ENCODE data around the gene FBXO47.

The FBXO47 gene

DNA sequence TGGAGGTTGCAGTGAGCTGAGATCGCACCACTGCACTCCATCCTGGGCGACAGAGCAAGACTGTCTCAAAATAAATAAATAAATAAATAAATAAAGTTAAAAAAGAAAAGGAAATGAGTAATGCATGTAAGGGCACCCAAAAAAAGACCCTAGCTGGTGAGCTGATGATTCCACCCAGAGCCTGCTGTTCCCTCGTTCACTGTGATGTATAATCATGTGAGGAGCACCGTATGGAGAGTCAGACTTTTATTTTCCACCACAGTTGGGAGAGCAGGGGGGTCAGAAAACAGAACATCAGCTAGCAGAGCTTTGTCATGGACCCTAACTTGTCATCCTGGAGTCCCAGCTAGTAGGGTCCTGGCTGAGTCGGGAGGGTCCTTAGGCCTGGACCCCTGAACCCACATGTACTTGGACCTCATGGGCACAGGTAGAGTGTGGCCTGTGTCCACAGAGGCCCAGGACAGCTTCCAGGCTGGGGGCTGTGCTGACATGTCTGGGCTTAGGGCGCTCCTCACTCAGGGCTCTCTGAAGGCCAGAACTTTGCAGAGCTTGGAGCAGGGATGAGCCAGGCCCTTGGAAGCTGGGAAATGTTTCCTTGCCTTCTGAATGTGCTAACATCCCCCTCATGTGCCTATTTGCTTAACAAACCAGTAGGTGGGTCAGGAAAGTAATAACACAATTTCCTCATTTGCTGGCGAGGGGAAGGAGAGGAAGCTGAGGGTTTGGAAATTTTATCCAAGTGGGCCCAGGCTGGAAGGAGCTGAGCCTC is 60.6 kb downstream of the FBXO47 start:
- in situ Hi-C loops (cut with MboI; ENCODE audit: low sequenced_read_pairs), result no loop called here

DNA sequence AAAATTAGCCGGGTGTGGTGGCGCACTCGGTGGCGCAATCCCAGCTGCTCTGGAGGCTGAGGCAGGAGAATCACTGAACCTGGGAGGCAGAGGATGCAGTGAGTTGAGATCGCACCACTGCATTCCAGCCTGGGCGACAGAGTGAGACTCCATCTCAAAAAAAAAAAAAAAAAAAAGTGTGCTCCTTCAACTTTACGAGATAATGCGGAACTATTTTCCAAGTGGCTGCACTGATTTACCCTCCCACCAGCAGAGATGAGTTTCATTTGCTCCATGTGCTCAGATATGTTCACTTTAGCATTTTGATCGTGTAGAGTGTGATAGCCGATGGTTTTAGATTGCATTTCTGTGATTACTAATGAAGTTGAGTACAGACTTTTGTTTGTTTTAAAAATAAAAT is 61.8 kb downstream of the FBXO47 start:
- in situ Hi-C loops (cut with MboI; ENCODE audit: low sequenced_read_pairs), result no loop called here

DNA sequence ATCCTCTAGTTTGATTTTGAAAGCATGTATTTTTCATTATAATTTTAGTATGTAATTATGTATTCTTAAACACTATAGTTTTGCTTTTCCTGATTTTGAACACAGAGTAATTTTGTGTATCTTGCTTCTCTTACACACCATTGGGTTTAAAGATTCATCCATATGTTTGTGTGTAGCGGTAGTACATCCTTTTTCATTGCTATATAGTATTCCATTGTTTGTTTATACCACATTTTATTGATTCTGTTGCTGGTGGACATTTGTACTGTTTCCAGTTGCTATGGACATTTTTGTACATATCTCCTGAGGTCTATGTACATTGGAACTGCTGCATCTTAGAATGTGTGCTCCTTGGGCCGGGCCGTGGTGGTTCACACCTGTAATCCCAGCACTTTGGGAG is 62.3 kb downstream of the FBXO47 start:
- in situ Hi-C loops (cut with MboI; ENCODE audit: low sequenced_read_pairs), result no loop called here

DNA sequence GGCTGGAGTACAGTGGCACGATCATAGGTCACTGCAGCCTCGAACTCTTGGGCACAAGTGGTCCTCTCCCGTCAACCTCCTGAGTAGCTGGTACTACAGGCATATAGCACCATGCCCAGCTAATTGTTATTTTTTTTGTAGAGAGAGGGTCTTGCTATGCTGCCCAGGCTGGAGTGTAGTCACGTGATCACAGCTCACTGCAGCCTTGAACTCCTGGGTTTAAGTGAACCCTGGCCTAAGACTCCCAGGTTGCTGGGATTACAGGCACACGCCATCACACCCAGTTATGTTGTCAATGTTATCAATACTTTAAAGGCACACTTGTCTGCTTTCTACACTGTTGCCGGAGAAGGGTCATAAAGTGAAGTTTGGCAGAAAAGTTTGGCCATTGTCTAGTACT is 63.8 kb downstream of the FBXO47 start:
- in situ Hi-C loops (cut with MboI; ENCODE audit: low sequenced_read_pairs), result no loop called here

DNA sequence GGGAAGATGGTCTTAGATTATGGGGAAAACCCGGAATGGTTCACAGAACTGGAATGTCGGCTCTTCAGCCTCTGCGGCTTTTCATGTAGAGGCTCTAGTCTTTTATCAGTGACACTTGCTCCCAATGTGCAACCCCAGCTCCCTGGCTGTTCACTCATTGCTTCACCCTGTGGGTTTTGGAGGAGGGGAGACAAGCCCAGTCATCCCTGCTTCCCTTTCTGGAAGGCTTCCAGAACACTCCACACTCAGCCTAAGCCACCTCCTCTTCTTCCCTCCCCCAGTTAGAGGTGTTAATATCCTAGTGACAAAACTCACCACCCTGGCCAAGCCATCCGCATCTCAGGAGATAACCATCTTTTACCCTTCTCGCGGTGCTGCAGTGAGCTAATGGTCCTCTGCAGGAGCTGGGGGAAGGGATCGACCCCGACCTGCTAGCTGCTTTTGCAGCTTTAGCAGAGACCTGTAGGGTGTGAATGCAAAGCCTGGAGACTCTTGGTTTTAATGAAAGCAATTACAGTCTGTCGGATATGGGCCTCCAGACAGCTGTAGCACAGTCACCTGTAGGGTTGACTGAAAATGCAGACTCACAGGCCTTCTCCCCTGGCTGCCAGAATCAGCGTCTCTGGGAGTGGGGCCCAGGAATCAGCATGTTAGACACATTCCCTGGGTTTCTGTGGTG is 66.1 kb downstream of the FBXO47 start:
- in situ Hi-C loops (cut with MboI; ENCODE audit: low sequenced_read_pairs), result no loop called here

DNA sequence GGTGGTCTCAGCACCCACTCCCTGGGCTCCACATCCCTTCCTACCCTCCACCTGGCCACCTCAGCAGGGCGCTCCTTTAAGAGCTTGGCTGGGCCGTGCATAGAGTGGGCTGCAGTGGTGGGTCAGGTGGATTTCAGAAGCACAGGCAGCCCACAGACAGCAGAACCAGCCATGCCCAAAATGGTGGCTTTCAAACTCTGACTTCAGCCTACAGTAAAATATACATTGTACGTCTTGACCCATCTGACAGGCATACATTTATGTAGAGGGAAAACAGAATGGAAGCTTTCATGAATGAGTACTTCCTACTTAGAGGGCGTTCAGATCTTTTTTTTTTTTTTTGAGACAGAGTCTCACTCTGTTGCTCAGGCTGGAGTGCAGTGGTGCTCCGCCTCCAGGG is 67.8 kb downstream of the FBXO47 start:
- in situ Hi-C loops (cut with MboI; ENCODE audit: low sequenced_read_pairs), result no loop called here

DNA sequence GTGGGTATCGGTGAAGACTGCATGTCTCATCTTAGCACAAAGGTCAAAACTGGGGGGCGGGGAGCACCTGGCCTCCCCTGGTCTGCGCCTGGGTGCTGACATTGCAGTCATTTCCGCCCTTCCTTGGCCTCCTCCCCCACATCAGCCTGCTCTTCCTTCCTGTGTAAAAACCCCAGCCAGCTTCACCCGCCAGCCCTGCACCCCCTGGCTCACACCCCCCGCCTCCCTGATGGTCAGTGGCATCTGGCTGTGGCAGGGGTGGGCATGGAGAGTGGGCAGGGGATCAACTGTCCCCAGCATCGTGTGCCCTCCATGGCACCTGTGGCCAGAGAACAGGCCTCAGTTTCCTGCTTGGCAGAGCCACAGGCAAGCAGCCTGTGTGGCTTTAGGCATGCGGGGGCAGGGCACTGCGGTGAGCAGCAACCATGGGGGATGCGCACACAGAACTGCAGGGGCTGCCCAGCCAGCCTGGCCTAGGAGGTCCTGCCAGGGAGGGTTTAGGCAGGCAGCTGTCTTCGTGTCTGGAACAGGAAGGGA is 68.3 kb downstream of the FBXO47 start:
- in situ Hi-C loops (cut with MboI; ENCODE audit: low sequenced_read_pairs), result no loop called here

DNA sequence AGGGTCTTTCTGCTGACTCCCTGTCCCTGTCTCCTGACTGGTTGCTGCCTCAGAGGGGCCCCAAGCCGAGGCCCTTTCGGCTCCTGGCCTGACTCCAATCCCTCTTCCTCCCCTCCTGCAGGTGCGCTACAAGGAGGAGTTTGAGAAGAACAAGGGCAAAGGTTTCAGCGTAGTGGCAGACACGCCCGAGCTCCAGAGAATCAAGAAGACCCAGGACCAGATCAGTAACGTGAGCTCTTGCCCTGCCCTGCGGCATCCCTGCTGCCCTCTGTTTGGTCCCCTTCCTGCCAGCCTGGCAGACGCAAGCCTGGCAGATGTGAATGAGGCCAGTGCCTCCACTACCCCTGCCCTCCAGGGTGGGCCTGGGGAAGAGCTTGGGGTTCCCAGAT is 68.9 kb downstream of the FBXO47 start:
- in situ Hi-C loops (cut with MboI; ENCODE audit: low sequenced_read_pairs), result no loop called here

DNA sequence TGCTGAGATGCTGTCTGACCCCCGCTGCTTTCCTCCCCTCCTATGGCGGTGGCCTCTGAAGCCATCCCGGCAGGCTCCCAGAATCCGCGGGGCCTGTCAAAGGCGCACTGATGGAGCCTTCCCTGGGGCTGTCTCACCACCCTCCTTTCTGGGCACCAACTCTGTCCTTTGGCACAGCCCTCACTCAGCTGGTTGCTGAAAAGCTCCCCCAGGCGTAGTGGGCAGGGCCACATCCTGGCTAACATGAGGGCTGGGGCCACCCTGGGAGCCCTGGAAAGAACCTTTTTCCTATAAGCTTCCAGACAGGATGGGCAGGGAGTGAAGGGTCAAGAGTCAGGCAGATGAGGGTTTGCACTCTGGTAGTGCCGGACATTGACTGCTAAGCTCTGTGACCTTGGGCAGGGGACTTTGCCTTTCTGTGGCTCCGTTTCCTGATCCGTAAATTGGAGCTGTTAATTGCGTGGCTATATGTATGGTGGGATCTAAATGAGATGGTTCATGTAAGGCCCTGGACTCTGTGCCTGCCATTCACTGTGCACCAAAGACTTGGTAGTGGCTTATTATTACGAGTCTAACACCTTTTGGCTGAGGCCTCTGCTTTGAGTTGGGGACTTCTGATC is 69.4 kb downstream of the FBXO47 start:
- in situ Hi-C loops (cut with MboI; ENCODE audit: low sequenced_read_pairs), result no loop called here

DNA sequence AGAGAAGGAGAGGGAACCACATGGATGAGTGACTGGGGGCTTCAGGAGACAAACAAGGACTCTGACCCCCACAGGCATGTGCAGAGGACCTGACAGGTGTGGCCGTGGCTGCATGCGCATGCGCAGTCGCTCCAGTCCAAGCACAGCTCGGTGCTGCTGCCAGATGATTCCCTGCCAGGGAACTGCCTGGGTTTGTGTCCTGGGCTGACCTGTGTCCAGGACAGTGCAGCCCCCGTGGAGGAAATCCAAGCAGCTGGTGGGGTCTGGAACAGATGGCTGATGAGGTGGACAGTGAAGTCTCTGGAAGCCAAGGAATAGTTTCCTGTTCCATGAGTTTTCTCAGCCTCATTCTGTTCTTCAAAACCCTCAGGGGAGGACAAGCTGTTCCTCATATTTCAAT is 70.0 kb downstream of the FBXO47 start:
- in situ Hi-C loops (cut with MboI; ENCODE audit: low sequenced_read_pairs), result no loop called here

DNA sequence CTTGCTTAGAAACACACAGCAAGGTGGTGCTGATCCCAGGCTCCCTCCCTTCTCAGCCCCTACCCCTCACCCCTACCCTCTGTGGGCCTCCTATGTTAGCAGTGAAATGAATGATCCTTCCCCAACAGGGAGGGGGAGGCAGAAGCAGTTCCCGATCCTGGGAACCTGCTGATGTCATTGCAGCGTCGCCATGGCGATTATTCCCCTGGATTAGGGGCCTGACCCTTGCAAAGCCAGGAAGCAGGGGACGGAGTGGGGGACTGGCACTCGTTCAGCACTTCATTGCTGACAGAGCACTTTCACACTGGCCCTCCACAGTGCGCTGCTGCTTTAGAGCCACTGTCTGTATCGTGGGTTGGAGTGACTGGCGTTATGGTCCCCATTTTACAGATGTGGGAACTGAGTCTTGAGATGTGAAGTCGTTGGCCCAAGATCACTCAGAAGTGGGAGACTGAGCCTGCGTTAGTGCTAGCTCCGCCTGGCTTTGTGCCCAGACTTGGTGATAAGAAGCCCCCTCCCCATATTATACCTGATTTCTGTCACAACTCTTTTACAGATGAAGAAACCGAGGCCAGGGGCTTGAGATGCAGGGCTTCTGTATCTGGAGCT is 70.8 kb downstream of the FBXO47 start:
- in situ Hi-C loops (cut with MboI; ENCODE audit: low sequenced_read_pairs), result no loop called here

DNA sequence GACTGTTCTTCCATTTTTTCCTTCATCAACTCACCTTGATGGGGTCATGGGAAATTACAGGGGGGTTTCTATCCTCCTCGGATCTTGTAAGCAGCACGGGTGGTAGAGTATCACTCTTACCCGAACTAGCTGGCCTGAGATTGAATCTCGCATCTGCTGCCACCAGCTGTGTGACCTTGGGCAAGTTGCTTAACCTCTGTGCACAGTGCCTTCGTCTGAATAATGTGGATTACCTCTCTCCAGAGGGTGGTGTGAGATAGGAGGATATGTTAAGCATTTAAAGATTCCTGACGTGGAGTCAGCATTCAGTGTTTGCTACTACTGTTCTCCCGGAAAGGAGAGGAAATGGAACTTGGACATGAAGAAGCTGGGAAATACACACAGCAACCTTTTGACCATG is 72.9 kb downstream of the FBXO47 start:
- in situ Hi-C loops (cut with MboI; ENCODE audit: low sequenced_read_pairs), result no loop called here

DNA sequence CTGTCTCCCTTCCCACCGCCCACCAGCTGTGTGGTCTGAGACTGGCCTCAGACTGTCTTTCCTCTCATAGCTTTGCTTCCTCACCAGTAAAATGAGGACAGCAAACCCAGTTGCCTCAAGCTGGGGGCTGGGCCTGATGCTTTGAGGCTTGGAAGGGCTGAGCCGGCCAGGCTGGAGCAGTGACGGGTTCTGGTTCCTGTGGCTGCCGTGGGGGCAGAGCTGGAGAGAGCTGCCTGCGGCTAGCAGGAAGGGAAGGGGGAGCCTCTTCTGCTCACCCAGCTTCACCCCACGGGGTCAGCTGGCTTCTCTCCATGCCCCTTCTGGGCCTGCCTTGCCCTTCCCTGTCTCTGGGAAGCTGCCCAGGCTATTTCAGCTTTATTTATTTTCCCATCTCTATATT is 73.6 kb downstream of the FBXO47 start:
- in situ Hi-C loops (cut with MboI; ENCODE audit: low sequenced_read_pairs), result no loop called here

DNA sequence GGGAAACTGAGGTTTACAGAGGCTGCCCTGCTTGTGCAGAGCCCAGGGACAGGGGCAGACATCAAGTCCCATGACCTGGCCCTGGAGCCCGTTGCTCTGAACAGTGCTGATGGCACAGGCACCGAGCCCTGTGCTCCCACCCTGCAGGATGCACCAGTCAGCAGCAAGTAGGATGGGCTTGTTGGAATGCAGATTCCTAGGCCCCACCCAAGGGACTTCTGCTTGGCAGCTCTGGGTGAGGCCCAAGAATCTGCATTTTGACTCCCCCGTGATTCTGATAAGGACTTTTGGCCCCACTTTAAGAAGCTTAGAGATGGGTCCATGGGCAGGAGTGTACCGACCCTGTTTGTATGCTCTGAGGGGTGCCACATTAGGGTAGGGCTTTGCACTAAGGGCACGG is 74.1 kb downstream of the FBXO47 start:
- in situ Hi-C loops (cut with MboI; ENCODE audit: low sequenced_read_pairs), result no loop called here

DNA sequence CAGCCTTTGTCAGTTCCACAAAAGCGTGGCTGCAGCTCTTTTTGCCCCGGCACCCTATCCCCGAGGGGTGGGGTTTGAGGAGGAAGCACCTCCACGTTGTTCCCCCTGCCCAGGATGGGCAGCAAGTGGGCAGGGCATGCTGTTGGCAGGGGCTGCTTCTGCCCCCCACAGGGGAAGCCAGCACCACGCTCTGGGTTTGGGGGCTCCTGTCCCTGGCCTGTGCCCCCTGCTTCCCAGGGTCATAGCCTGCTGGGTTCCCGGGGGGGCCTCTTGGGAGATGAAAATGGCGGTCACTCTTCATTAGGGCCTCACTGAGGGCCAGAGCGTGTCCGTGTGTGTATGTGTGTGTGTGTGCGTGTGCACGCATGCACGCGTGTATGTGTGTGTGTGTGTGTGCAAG is 74.6 kb downstream of the FBXO47 start:
- in situ Hi-C loops (cut with MboI; ENCODE audit: low sequenced_read_pairs), result no loop called here

DNA sequence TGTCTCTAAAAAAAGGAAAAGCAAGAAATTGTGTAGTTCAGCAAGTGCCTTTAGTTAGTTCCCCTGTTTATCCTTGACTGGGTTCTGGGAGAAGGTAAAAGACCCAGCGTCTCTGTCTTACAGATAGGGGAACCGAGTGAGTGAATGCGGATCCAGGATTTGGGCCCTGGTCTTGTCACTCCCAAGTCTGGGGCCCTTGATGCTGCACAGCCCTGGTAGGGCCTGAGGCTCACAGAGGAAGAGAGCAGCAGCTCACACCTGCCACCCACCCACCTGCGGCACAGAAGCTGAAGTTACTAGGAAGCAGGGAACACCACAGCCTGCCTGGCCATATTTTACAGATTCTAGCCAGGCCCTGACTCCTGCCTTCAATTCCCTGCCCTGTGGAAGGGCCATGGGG is 75.1 kb downstream of the FBXO47 start:
- in situ Hi-C loops (cut with MboI; ENCODE audit: low sequenced_read_pairs), result no loop called here

DNA sequence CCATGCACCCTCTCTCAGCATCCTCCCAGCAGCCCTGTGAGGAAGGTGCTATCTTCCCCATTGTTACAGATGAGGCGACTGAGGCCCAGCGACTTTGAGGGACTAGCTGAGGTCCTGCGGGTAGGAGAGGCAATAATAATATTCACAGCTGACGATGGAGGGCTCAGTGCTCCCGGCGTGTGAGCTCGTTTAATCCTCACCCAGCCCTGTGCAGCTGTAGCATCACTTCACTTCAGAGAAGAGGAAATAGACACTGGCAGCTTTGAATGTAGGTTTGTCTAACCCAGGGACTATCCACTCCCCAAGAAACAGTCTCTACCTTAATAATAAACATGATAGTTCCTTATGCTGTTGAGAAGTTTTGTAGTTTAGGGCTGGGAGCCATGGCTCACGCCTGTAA is 75.8 kb downstream of the FBXO47 start:
- in situ Hi-C loops (cut with MboI; ENCODE audit: low sequenced_read_pairs), result no loop called here

DNA sequence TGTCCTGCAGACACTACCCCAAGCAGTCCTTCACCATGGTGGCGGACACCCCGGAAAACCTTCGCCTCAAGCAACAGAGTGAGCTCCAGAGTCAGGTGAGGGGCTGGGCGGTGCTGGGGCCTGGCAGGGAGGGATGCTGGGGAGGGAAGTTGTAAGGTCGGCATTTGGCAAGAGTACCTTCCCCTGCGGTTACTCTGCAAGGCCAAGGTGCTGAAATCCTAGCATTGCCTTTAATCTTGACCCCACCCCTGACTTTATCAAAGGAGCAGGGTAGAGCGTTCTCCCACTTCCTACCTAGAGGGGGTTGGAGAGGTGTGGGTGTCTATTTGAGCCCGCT is 76.8 kb downstream of the FBXO47 start:
- in situ Hi-C loops (cut with MboI; ENCODE audit: low sequenced_read_pairs), result no loop called here

DNA sequence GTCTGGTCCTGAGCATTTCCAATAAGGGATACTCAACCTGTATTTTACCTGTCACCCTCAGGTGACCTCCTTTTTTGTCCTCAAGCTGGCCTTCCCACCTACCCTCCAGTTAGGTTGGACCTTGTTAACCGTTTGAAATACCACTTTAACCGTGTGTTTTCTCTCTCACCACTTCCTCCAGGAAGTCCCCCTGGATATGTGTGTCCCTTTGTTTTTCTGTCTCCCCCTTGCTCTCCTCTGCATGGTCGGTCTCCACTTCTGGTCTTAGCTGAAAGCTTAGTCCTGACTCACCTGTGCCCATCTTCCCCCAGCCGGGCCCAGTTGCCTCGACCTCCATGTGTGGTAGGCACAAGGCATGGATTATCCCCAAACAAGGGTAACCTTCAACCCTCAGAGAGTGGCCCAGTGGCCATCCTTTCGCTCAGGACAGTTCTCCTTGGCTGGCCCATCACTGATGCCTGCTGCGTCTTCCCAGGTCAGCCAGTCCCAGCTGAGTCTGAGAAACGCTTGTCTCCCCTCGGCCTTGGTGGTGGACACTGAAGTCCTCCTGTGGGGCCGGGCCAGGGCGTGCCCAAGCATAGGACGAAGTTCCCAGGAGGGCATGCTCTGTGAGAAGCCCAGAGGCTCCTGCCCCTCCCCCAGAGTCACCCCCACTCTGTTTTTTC is 77.3 kb downstream of the FBXO47 start:
- in situ Hi-C loops (cut with MboI; ENCODE audit: low sequenced_read_pairs), result no loop called here

DNA sequence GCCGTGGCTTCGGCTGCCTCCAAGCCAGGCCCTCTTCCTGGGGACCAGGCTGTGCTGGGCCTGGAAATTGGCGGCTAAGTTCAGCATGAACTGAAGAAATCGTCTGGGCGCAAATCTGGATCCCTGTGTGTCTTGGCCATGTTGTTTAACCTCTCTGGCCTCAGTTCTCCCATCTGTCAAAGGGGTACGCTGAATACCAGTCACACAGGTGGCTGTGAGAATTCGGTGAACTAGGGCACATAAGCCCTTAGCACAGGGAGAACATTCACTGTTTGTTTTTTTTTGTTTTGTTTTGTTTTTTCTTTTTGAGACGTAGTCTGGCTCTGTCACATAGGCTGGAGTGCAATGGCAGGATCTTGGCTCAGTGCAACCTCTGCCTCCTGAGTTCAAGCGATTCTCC is 78.4 kb downstream of the FBXO47 start:
- in situ Hi-C loops (cut with MboI; ENCODE audit: low sequenced_read_pairs), result no loop called here

DNA sequence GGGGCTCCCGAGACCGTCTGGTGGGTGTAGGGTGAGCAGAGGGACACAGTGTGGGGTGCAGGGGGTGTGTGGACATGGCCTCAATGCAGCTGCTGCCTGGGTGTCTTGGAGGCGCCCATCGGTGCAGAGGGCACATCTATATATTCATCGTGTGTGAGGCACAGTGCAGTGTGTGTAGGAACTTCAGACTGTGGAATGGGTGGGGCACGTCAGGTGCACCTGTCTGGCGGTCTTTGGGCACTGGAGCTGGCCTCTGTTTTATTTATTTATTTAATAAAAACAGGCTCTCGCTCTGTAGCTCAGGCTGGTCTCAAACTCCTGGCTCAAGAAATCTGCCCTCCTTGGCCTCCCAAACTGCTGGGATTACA is 80.6 kb downstream of the FBXO47 start:
- in situ Hi-C loops (cut with MboI; ENCODE audit: low sequenced_read_pairs), result no loop called here
